ENCODE results near the gene MICAL1. TPM values are rescaled to one million over a fixed set of nuclear protein-coding genes. Genes with fewer than 3 reads are reported as not detected.

MICAL1 gene
- total RNA-seq, 2 experiments from 2014 or later = 69.2 to 101 TPM

GRCh38 chr6:109441069-109441816 lies 14.3 kb downstream of the MICAL1 start:
- ChIA-PET CTCF (ENCODE audit: unreplicated experiment) (interaction anchor here (0.6 to 1.3 kb wide), 3 partner anchors 12 to 247 kb away, joined by 3 to 5 read pairs (median 3); no protein-coding TSS in a partner anchor), POLR2A (interaction anchor here (0.5 to 7.4 kb wide), 6 partner anchors 8 to 348 kb away, joined by 3 to 64 read pairs (median 3); partner anchors contain the start of genes CD164, MICAL1 and SESN1)
- peak; percentile 42 for DNase-seq (ENCODE audit: low spot score)
- H3K79me2 ChIP-seq (ENCODE audit: insufficient read depth, low read depth, low read length) = no peaks in the 10 kb centered on the region
- no peaks in the 10 kb centered on the region for H4K20me1 ChIP-seq (ENCODE audit: insufficient read depth, low read length)
- no peaks in the 10 kb centered on the region for H3K9me3 ChIP-seq (ENCODE audit: low read length)
- H3K27ac ChIP-seq (ENCODE audit: low read depth, low read length, poor library complexity, severe bottlenecking) = peak overlapping the region; percentile 57
- no peaks in the 10 kb centered on the region for H3K9me2 ChIP-seq (ENCODE audit: insufficient read depth, low read length)
- peaks cover 18% of the 10 kb centered on the region for H3K4me1 ChIP-seq (ENCODE audit: insufficient read depth, low read length, poor library complexity, severe bottlenecking)
- intact Hi-C loops (cut with micrococcal nuclease; ENCODE audit: unreplicated experiment) = loop anchor here (2.0 kb wide), 1 partner anchor 42 kb away; the partner anchor contains the start of gene ZBTB24
- peak overlapping the region; percentile 76 for H2AFZ ChIP-seq (ENCODE audit: low read length)
- H3K36me3 ChIP-seq (ENCODE audit: insufficient read depth, low read length) = peaks cover 41% of the 10 kb centered on the region
- no peak for TF ChIP-seq EZH2phosphoT487 (IDR thresholded peaks at IDR 0.05; ENCODE audit: borderline replicate concordance, low read depth, low read length)
- 0 out of 2 replicates have a peak, but pooled peaks have one; percentile 23 for TF ChIP-seq CTCF (conservative IDR thresholded peaks at IDR 0.05; ENCODE audit: low read length)
- H3K4me3 ChIP-seq (ENCODE audit: low read depth, low read length, poor library complexity, severe bottlenecking) = peak overlapping the region; percentile 83
- TSS peak; percentile 55 for BruUV-seq (replicated peaks)
- H3K4me2 ChIP-seq (ENCODE audit: low read length) = peak overlapping the region; percentile 83

- POLR2A ChIA-PET = interaction anchor here (0.6 to 7.4 kb wide), 4 partner anchors 14 to 347 kb away, joined by 3 to 64 read pairs (median 3); partner anchors contain the start of genes CD164 and MICAL1
- peak within 1 kb of the TSS; percentile 57 for H3K27ac ChIP-seq (ENCODE audit: low read depth, low read length, poor library complexity, severe bottlenecking)
- peak within 1 kb of the TSS; percentile 83 for H3K4me2 ChIP-seq (ENCODE audit: low read length)
- peak; percentile 57 for TF ChIP-seq CTCF (conservative IDR thresholded peaks at IDR 0.05; ENCODE audit: low read length)
- no peak for TF ChIP-seq EZH2phosphoT487 (IDR thresholded peaks at IDR 0.05; ENCODE audit: borderline replicate concordance, low read depth, low read length)
- peak; percentile 89 for DNase-seq (ENCODE audit: low spot score)
- peaks cover 34% of the 10 kb centered on the region for H3K36me3 ChIP-seq (ENCODE audit: insufficient read depth, low read length)
- no TSS peak for BruUV-seq (replicated peaks)
- no peaks in the 10 kb centered on the region for H3K9me3 ChIP-seq (ENCODE audit: low read length)
- H4K20me1 ChIP-seq (ENCODE audit: insufficient read depth, low read length) = no peaks in the 10 kb centered on the region
- peak within 1 kb of the TSS; percentile 76 for H2AFZ ChIP-seq (ENCODE audit: low read length)
- peaks cover 18% of the 10 kb centered on the region for H3K4me1 ChIP-seq (ENCODE audit: insufficient read depth, low read length, poor library complexity, severe bottlenecking)
- H3K79me2 ChIP-seq (ENCODE audit: insufficient read depth, low read depth, low read length) = no peaks in the 10 kb centered on the region
- intact Hi-C loops (cut with micrococcal nuclease; ENCODE audit: unreplicated experiment) = loop anchor here (1.0 to 2.0 kb wide), 3 partner anchors 15 to 57 kb away; partner anchors contain the start of genes MICAL1 and ZBTB24
- CTCF ChIA-PET (ENCODE audit: unreplicated experiment) = no interaction called here
- H3K4me3 ChIP-seq (ENCODE audit: low read depth, low read length, poor library complexity, severe bottlenecking) = peak within 1 kb of the TSS; percentile 83
- no peaks in the 10 kb centered on the region for H3K9me2 ChIP-seq (ENCODE audit: insufficient read depth, low read length)
These were observed 15.1 kb downstream of the MICAL1 start, which contains the start of the genes PPIL6 and SMPD2 for GRCh38 chr6:109440331-109441068. Gene PPIL6, minus strand, starts transcription at chr6:109440628. Its CDS starts 38 bp downstream, at chr6:109440590. Gene SMPD2, plus strand, starts transcription at chr6:109440724. Its CDS starts 398 bp downstream, at chr6:109441122.
